Progenitor cell of endocrine pancreas (in vitro differentiated cells): ENCODE measurements around the gene ZNF189. TPM values are rescaled to one million over a fixed set of nuclear protein-coding genes. Genes with fewer than 3 reads are reported as not detected.

Experiments used
- DNase-seq: peaks from one replicate; pipeline ENCODE4 v3.0.0; 2021; ENCODE audit warnings: low spot score; ENCODE audit not compliant: unreplicated experiment
- H3K27ac Mint-ChIP-seq: 2 replicates; pipeline ENCODE4 v1.8.0; 2021; ENCODE audit warnings: mild to moderate bottlenecking, moderate library complexity, mixed read lengths
- H3K27me3 Mint-ChIP-seq: 2 replicates; pipeline ENCODE4 v1.8.0; 2021; ENCODE audit warnings: mixed read lengths
- H3K36me3 Mint-ChIP-seq: 2 replicates; pipeline ENCODE4 v1.8.0; 2022; ENCODE audit warnings: mixed read lengths; ENCODE audit not compliant: insufficient read depth
- H3K4me1 Mint-ChIP-seq: 2 replicates; pipeline ENCODE4 v1.8.0; 2021; ENCODE audit warnings: low read depth, mixed read lengths
- H3K4me3 Mint-ChIP-seq: 2 replicates; pipeline ENCODE4 v1.8.0; 2021; ENCODE audit warnings: low read depth, mild to moderate bottlenecking, moderate library complexity, mixed read lengths
- H3K9me3 Mint-ChIP-seq: 2 replicates; pipeline ENCODE4 v1.8.0; 2021; ENCODE audit warnings: low read depth, mixed read lengths
- CTCF ChIP-seq: fragments of 200-600 bp; sonication (generic); IDR thresholded peaks from one replicate; pipeline ENCODE4 v1.5.0; 2021; ENCODE audit warnings: antibody characterized with exemption, mild to moderate bottlenecking; ENCODE audit not compliant: unreplicated experiment
- total RNA-seq: library from RNA; stranded (reverse); gene quantifications from 2 replicates; pipeline ENCODE4 v1.2.1, GENCODE V29; 2021

ZNF189 gene
- total RNA-seq, 1 donor from 2014 or later, result 31.4 TPM

- no peak for DNase-seq
- Mint-ChIP-seq H3K4me1 (peaks cover 5% of the 10 kb centered on the region), H3K27me3 (no peaks in the 10 kb centered on the region), H3K27ac (no peak overlapping the region), H3K9me3 (peaks cover 10% of the 10 kb centered on the region), H3K36me3 (peaks cover 1% of the 10 kb centered on the region), H3K4me3 (no peak overlapping the region)
- TF ChIP-seq CTCF, result peak; percentile 52
These were observed 58.4 kb downstream of the ZNF189 start for GRCh38 chr9:101457003-101457402.

DNA sequence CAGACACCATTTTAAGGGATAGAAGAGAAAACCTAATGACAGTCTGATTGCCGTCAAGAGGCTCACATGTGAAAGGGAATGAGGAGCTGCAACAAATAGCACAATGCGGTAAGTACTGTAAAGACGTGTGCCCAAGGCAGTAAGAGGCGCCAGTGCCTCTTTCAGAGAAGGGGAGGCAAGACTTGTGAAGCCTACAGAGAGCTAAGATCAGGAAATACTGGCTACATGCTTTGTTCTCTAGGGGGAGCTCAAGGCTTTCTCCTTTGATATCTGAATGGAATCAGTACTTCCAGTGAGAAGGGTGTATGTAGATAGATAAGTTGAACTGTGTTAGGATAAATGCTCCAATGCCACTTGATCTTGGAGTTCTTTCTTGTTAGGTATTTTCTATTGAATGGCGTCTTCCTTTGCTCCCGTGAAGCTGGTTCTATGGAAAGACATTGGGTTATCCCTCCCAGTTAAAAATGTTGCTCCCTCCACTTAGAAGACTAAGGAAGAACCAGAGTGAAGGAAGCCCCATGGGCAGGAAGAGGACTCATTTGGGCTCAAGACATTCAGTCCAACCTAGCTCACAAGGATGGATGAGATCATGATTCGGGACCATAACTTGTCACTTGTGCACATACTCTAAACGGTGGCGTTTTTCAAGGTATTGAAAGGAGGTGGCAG lies 60.4 kb downstream of the ZNF189 start:
- Mint-ChIP-seq H3K36me3 (no peaks in the 10 kb centered on the region), H3K4me1 (peaks cover 5% of the 10 kb centered on the region), H3K27me3 (no peaks in the 10 kb centered on the region), H3K27ac (no peak overlapping the region), H3K4me3 (no peak overlapping the region), H3K9me3 (no peaks in the 10 kb centered on the region)
- DNase-seq, result no peak
- TF ChIP-seq CTCF, result peak; percentile 59

Other genes starting within 250 kb of the ZNF189 start
- gene BAAT, start 13.8 kb upstream of the ZNF189 start, total RNA-seq, result 0.36 TPM in 1 of 2 replicates, not detected in the other
- gene MRPL50, start 233 bp upstream of the ZNF189 start, total RNA-seq, result 14.4 and 16.1 TPM in 2 replicates
- gene ALDOB, start 36.9 kb downstream of the ZNF189 start, total RNA-seq, result not detected in 2 replicates
- 53.9 and 56.9 TPM in 2 replicates for gene RNF20, start 135.0 kb downstream of the ZNF189 start, total RNA-seq
- not detected in 2 replicates for gene PPP3R2, start 196.1 kb downstream of the ZNF189 start, total RNA-seq